Stimulated activated CD4-positive, alpha-beta T cell treated with anti-CD3 and anti-CD28 coated beads, Interleukin-1b, Interleukin-23, amount 100 ng/mL, for 1 hour (primary cell): ENCODE results near the gene OR52H1.
"Not testable (repeated sequence)": the region's sequence is repeated elsewhere in the genome, so short reads cannot be mapped to it uniquely, and the experiment has no call there.

Source experiments
- DNase-seq, 2 donors: peaks; one replicate each; pipeline ENCODE4 v3.0.0-alpha.2; 2020; ENCODE audit warnings: low read depth in 2 of 2

The OR52H1 gene

GRCh38 chr11:5548440-5548839 is at the start of gene OR52H1:
Gene OR52H1, minus strand, starts transcription at chr11:5548540. Its CDS starts 3,035 bp downstream, at chr11:5545505.
- DNase-seq: no peak

GRCh38 chr11:5597953-5598352 is 49.6 kb upstream of the OR52H1 start:
- DNase-seq: no peak

- DNase-seq: no peak
Observed at GRCh38 chr11:5596607-5597201, 48.4 kb upstream of the OR52H1 start, which contains the start of gene TRIM6. Gene TRIM6, plus strand, starts transcription at chr11:5596637. Its CDS starts 261 bp downstream, at chr11:5596898.

GRCh38 chr11:5593146-5593545 is 44.8 kb upstream of the OR52H1 start:
- DNase-seq: no peak

GRCh38 chr11:5592615-5593014 is 44.3 kb upstream of the OR52H1 start:
- DNase-seq: no peak

- no peak for DNase-seq
Observed at GRCh38 chr11:5591613-5592012, 43.3 kb upstream of the OR52H1 start.

GRCh38 chr11:5589906-5590305 is 41.6 kb upstream of the OR52H1 start:
- not testable (repeated sequence) for DNase-seq

- not testable (repeated sequence) for DNase-seq
Observed at GRCh38 chr11:5584458-5584857, 36.1 kb upstream of the OR52H1 start.

- DNase-seq: no peak
Observed at GRCh38 chr11:5581014-5581413, 32.7 kb upstream of the OR52H1 start.

GRCh38 chr11:5580577-5580976 is 32.2 kb upstream of the OR52H1 start, which contains the start of gene OR52B6:
Gene OR52B6, plus strand, starts transcription at chr11:5580877. Its CDS starts 0 bp downstream, at chr11:5580877.
- DNase-seq: no peak

GRCh38 chr11:5577101-5577500 is 28.8 kb upstream of the OR52H1 start:
- no peak for DNase-seq

GRCh38 chr11:5575152-5575551 is 26.8 kb upstream of the OR52H1 start:
- no peak for DNase-seq

GRCh38 chr11:5574654-5575053 is 26.3 kb upstream of the OR52H1 start:
- DNase-seq: no peak

- no peak for DNase-seq
Observed at GRCh38 chr11:5564259-5565019, 16.1 kb upstream of the OR52H1 start.

- DNase-seq: no peak
Observed at GRCh38 chr11:5557751-5558150, 9.4 kb upstream of the OR52H1 start.

GRCh38 chr11:5556596-5557188 is 8.4 kb upstream of the OR52H1 start:
- no peak for DNase-seq

GRCh38 chr11:5553343-5553742 is 5.0 kb upstream of the OR52H1 start:
- no peak for DNase-seq

GRCh38 chr11:5550440-5551095 is 2.2 kb upstream of the OR52H1 start:
- DNase-seq: no peak

- no peak for DNase-seq
Observed at GRCh38 chr11:5547982-5548381, 358 bp downstream of the OR52H1 start.

GRCh38 chr11:5546457-5546856 is 1.9 kb downstream of the OR52H1 start:
- DNase-seq: no peak

GRCh38 chr11:5541427-5541826 is 6.9 kb downstream of the OR52H1 start:
- no peak for DNase-seq

- no peak for DNase-seq
Observed at GRCh38 chr11:5536482-5536881, 11.9 kb downstream of the OR52H1 start.
